OCI-LY7 (cell line): ENCODE results near the gene NINL. TPM values are rescaled to one million over a fixed set of nuclear protein-coding genes. Genes with fewer than 3 reads are reported as not detected.

Source experiments
- BruUV-seq: library from RNA; stranded (reverse); fragments of 400-500 nt; replicated peaks from 2 replicates; lab custom pipeline; 2021; lab: Mats Ljungman, UMichigan
- CTCF ChIA-PET: fragments of 300-600 bp; sonication (Branson Sonifier 250); formaldehyde crosslinking; loops from one replicate; lab custom pipeline; 2022; ENCODE audit warnings: antibody characterized with exemption; ENCODE audit not compliant: unreplicated experiment; lab: Charles Lee
- POLR2A ChIA-PET: fragments of 300-600 bp; sonication (Branson Sonifier 250); formaldehyde crosslinking; loops from one replicate; lab custom pipeline; 2022; ENCODE audit warnings: antibody characterized with exemption; lab: Charles Lee
- DNase-seq: peaks from one replicate; pipeline ENCODE4 v3.0.0-alpha.2; 2015; ENCODE audit warnings: low spot score
- H2AFZ ChIP-seq: fragments of 200-600 bp; sonication (generic), shearing (Covaris generic); 2 replicates; pipeline ENCODE4 v1.6.1; 2014; ENCODE audit warnings: mild to moderate bottlenecking, antibody characterized with exemption, low read length, moderate library complexity
- H3K27ac ChIP-seq: fragments of 200-600 bp; sonication (generic); 2 replicates; pipeline ENCODE4 v1.5.1; 2014; ENCODE audit warnings: mixed run types, low read depth, mild to moderate bottlenecking, moderate library complexity, low read length, inconsistent platforms; ENCODE audit not compliant: poor library complexity, severe bottlenecking
- H3K36me3 ChIP-seq: fragments of 200-600 bp; sonication (generic); 2 replicates; pipeline ENCODE4 v1.6.1; 2014; ENCODE audit warnings: mild to moderate bottlenecking, antibody characterized with exemption, low read length, moderate library complexity, mixed read lengths; ENCODE audit not compliant: insufficient read depth
- H3K4me1 ChIP-seq: fragments of 200-600 bp; sonication (generic); 2 replicates; pipeline ENCODE4 v1.5.1; 2014; ENCODE audit warnings: mild to moderate bottlenecking, low read length; ENCODE audit not compliant: insufficient read depth, poor library complexity, severe bottlenecking
- H3K4me2 ChIP-seq: fragments of 200-600 bp; sonication (generic); 2 replicates; pipeline ENCODE4 v1.6.1; 2014; ENCODE audit warnings: mild to moderate bottlenecking, low read length
- H3K4me3 ChIP-seq: fragments of 200-600 bp; sonication (generic); 2 replicates; pipeline ENCODE4 v1.5.1; 2014; ENCODE audit warnings: mild to moderate bottlenecking, low read depth, low read length; ENCODE audit not compliant: poor library complexity, severe bottlenecking
- H3K79me2 ChIP-seq: fragments of 200-600 bp; sonication (generic); 2 replicates; pipeline ENCODE4 v1.6.1; 2016; ENCODE audit warnings: low read depth, mild to moderate bottlenecking, low read length, moderate library complexity, mixed read lengths; ENCODE audit not compliant: insufficient read depth
- H3K9me2 ChIP-seq: fragments of 200-600 bp; sonication (generic); 2 replicates; pipeline ENCODE4 v1.6.1; 2016; ENCODE audit warnings: mild to moderate bottlenecking, low read length, mixed read lengths; ENCODE audit not compliant: insufficient read depth
- H3K9me3 ChIP-seq: fragments of 200-600 bp; sonication (generic); 2 replicates; pipeline ENCODE4 v1.6.1; 2014; ENCODE audit warnings: mild to moderate bottlenecking, mixed run types, low read length, mixed read lengths
- H4K20me1 ChIP-seq: fragments of 200-600 bp; sonication (generic); 2 replicates; pipeline ENCODE4 v1.6.1; 2014; ENCODE audit warnings: mild to moderate bottlenecking, antibody characterized with exemption, low read length, moderate library complexity, mixed read lengths; ENCODE audit not compliant: insufficient read depth
- CTCF ChIP-seq: fragments of 200-600 bp; sonication (generic); conservative IDR thresholded peaks from 2 replicates; pipeline ENCODE4 v1.5.1; 2014; ENCODE audit warnings: mild to moderate bottlenecking, antibody characterized with exemption, low read length, moderate library complexity, mixed read lengths
- EZH2phosphoT487 ChIP-seq: fragments of 200-600 bp; sonication (generic); IDR thresholded peaks from 2 replicates; pipeline ENCODE4 v1.6.1; 2018; ENCODE audit warnings: low read depth, borderline replicate concordance, mild to moderate bottlenecking, mixed run types, antibody characterized with exemption, low read length, moderate library complexity, mixed read lengths
- intact Hi-C: fragments of 100-400 bp; cut with micrococcal nuclease; formaldehyde crosslinking; loops from one replicate; pipeline ENCODE4 v1.10.0; 2022; ENCODE audit not compliant: unreplicated experiment
- total RNA-seq, 2 experiments: library from RNA; depleted of rRNA in 1 of 2; stranded (reverse); fragments of >200 nt in 1 of 2; shearing (Covaris generic) in 1 of 2; gene quantifications; 2 replicates each; pipeline ENCODE4 v1.2.3, GENCODE V29; 2014 to 2022

NINL gene
- total RNA-seq, 2 experiments from 2014 or later = 0.06 to 0.55 TPM

DNA sequence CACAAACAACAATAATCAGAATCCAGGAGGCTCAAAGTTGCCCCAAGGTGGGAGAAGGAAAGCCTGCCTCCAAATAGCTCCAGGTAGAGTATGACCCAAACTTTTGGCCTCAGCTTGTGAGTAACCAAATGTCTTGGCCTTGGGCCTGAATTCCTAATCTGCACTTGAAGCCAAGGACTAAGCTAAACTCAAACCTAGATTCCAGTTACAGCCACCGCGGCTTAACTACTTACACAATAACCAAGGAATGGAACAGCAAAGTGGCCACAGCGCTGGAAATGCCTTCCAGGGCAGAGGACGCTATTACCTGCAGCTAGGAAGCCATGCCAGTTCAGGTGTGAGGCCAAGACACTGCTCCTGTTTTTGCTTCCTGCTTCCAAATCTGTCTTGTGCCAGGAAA is 4.6 kb downstream of the NINL start:
- no peak overlapping the region for H3K4me2 ChIP-seq
- BruUV-seq = no TSS peak
- DNase-seq = no peak
- no peaks in the 10 kb centered on the region for H3K79me2 ChIP-seq
- POLR2A ChIA-PET = interaction anchor here (0.6 kb wide), 1 partner anchor 41 kb away, joined by 3 read pairs; no protein-coding TSS in a partner anchor
- intact Hi-C loops = no loop called here
- H3K9me2 ChIP-seq = no peaks in the 10 kb centered on the region
- H3K9me3 ChIP-seq = no peaks in the 10 kb centered on the region
- H3K36me3 ChIP-seq = no peaks in the 10 kb centered on the region
- H3K4me3 ChIP-seq = no peak overlapping the region
- no peak overlapping the region for H3K27ac ChIP-seq
- CTCF ChIA-PET = no interaction called here
- H4K20me1 ChIP-seq = no peaks in the 10 kb centered on the region
- H2AFZ ChIP-seq = no peak overlapping the region
- H3K4me1 ChIP-seq = no peaks in the 10 kb centered on the region
- TF ChIP-seq CTCF (no peak), EZH2phosphoT487 (no peak)

DNA sequence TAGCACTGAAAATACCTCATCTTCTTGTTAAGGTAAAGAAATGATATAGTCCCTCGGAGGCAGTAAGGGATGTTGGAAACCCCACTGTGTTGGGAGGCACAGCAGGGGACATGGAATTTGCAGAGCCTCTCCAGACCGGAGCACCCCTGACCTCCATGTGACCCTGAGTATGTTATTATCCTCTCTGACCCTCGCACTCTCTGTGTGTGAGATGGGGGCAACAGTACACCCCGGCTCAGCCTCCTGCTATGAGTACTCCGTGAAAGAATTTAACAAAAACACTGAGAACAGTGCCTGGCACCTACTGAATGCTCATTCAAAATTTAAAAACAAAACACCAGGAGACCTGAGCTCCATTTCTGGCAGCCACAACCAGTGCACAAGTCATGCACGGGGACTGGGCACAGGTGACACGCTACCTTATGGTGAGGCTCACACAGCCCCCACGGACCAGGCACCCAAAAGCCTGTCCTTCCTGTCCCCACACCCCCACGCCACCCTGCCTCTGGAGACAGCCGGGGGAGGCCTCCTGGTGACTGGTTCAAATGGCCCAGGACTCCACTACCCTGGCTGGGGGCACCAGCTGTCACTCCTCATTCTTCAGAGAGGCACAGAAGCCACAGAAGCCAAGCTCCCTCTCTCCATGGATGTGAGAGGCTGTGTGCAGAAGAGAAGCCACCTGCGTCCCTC is 6.1 kb downstream of the NINL start:
- POLR2A ChIA-PET = no interaction called here
- CTCF ChIA-PET = no interaction called here
- Histone ChIP-seq H3K36me3 (no peaks in the 10 kb centered on the region), H3K4me3 (no peak overlapping the region), H2AFZ (no peak overlapping the region), H4K20me1 (no peaks in the 10 kb centered on the region), H3K79me2 (no peaks in the 10 kb centered on the region), H3K9me3 (no peaks in the 10 kb centered on the region), H3K4me2 (no peak overlapping the region), H3K27ac (no peak overlapping the region), H3K9me2 (no peaks in the 10 kb centered on the region), H3K4me1 (no peaks in the 10 kb centered on the region)
- DNase-seq = no peak
- intact Hi-C loops = no loop called here
- no TSS peak for BruUV-seq
- no peak for TF ChIP-seq CTCF
- TF ChIP-seq EZH2phosphoT487 = no peak
